LHCN-M2 (cell line): ENCODE data around the gene DYNLT2B. TPM values are rescaled to one million over a fixed set of nuclear protein-coding genes. Genes with fewer than 3 reads are reported as not detected.
A peak's percentile ranks its signal among the peaks of the same experiment; 100 is the strongest.
"Not testable (repeated sequence)": the region's sequence is repeated elsewhere in the genome, so short reads cannot be mapped to it uniquely, and the experiment has no call there.

ENCODE experiments used
- DNase-seq: peaks from one replicate; pipeline ENCODE4 v3.0.0-alpha.2; 2012; ENCODE audit warnings: low read depth
- polyA plus RNA-seq: library from polyadenylated mRNA; unstranded; fragments of >200 nt; gene quantifications from one replicate; pipeline ENCODE4 v1.2.1, GENCODE V29; 2012; ENCODE audit warnings: missing spikeins
- total RNA-seq: library from RNA; depleted of rRNA; stranded (reverse); fragments of >200 nt; gene quantifications from 2 replicates; pipeline ENCODE4 v1.2.3, GENCODE V29; 2014; rRNA removed

The DYNLT2B gene
- total RNA-seq, result 21.1 and 28.0 TPM in 2 replicates
- 41.3 TPM for polyA plus RNA-seq

DNA sequence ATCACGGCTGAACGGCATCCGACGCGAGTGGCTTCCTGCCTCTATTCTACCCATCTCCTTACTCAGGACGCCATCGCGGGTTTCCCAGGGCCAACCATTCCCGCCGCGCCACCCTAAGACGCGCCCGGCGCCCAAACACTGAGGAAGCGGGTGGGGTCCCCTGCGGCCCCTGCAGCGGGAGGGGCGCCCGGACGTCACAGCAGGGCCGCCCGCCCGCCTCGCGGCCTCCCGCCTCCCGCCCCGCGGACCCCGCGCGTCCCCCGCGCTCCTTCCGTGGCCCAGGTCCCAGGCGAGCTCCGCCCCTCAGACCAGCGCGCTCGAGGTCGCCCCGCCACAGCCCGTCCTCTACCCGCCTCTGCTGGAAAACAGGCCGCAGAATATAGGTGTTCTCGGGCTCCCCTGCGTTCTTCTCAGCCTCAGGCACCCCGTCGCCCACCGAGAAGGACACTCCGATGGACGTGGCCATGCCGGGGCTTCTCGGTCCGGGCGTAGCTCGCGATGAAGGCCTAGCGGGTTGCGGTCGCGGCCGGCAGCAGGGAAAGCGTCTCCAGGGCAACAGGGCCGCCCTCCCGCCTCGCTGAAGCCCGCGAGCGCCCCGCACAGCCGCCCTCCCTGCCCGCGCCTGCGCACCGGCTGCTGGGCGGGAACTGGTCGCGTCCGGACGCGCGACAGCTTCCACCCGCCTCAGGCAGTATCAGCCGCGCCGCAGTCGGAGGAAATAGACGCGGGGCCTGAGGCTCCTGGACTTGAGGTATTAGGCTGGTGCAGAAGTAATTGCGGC, at the start of gene DYNLT2B:
Gene DYNLT2B (minus strand): TSS at position 554 of the 781 bp plus-strand sequence. CDS start 88 bp downstream, at position 466.
- peak; percentile 86 for DNase-seq

DNA sequence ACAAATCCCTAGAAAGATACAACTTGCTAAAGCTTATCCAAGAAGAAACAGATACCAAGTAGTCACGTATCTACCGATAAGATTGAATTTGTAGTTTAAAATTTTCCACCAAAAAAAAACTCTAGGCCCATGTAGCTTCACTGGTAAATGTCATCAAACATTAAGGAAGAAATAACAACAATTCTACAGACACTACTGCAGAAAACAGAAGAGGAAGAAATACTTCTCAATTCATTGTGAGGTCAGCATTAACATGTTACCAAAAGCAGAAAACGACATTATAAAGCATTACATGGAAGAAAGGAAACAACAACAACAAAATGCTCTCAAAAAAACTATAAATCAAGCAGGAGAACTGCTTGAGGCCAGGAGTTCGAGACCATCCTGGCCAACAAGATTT, 47.7 kb upstream of the DYNLT2B start:
- DNase-seq, result no peak

DNA sequence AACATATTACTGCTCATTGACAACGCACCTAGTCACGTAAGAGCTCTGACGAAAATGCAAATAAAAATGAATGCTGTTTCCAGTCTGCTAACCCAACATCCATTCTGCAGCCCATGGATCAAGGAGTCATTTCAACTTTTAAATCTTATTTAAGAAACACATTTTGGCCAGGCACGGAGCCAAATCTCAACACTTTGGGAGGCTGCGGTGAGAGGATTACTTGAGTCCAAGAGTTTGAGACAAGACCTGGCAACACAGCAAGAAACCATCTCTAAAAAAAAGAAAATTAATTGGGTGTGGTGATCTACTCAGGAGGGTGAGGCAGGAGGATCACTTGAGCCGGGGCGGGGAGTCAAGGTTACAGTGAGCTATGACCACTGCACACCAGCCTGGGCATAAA, 42.5 kb upstream of the DYNLT2B start:
- no peak for DNase-seq

DNA sequence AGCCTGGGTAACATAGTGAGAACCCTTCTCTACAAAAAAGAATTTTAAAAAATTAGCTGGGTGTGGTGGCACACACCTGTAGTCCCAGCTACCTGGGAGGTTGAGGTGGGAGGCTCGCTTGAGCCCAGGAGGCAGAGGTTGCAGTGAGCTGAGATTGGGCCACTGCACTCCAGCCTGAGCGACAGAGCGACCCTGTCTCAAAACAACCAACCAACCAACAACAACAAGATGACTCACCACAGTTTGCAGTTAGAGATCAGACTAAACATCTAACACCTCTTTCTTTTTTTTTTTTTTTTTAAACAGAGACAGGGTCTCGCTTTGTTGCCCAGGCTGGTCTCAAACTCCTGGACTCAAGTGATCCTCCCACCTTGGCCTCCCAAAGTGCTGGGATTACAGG, 40.5 kb upstream of the DYNLT2B start:
- DNase-seq, result not testable (repeated sequence)

DNA sequence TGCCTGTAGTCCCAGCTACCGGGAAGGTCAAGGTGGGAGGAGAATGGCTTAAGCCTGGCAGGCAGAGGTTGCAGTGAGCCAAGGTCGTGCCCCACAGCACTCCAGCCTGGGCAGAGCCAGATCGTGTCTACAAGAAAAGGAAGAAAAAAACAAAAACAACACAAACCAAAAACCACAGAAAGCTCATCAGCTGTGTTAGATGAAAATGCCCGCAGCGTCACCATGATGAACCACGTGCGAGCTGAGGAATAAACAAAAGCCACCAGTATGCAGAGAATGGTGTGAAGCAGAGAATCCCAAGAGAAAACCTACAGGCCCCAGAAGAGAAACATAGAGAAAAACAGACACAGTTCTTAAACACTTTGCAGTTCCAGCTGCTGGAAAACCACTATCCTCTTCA, 39.9 kb upstream of the DYNLT2B start:
- DNase-seq, result no peak

DNA sequence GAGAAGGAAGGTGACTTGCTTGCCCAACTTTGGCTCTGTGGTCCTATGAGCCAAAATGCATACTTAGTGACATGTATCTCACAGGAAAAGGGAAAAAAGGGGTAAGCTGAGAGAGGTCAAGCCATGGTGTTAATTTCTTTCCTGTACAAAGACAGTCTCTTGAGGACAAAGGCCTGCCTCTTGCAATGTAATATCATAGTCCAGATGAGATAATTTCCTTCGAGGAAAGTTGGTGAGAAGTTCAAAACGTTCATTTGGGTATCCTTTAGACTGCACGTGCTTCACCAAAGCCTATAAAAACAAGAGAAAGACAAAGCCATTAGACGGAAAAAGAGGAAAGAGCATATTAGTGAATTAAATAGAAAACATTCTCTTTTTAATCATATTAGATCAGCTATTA, 38.5 kb upstream of the DYNLT2B start:
- DNase-seq, result no peak

DNA sequence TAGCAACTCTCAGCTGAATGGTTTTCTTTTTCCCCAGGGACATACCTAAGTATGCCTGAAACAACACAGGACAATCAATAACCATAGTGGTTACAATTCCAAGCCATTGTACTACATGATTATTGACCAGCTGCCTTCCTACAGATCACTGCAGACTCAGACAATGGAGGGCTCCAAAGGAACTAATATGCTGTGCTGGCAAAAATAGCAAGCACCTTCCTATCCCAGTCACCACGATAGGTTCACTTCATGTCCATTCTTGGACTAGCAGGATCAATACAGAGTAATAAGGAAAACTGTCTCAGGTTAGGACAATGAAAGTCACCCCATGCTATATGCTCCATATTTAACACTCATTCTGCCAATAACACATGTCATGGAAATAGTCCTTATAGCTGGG, 37.6 kb upstream of the DYNLT2B start:
- DNase-seq, result no peak

DNA sequence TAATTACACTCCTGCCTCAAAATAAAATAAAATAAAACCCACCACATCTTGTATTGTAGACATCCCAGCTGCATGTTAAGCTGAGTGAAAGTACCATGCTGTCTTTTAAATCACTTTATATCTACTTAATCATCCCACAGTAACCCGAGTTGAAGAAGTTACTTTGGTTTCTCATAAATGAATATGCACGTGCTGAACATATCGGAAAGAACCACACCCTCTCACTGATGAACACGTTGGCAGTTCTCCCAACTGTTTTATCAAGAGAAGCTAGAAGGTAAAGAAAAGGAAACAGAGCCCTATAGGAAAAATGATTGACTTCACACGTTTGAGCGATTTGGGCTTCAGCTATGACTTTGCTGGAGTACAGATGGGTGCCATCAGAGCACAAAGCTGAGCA, 36.1 kb upstream of the DYNLT2B start:
- DNase-seq, result no peak

DNA sequence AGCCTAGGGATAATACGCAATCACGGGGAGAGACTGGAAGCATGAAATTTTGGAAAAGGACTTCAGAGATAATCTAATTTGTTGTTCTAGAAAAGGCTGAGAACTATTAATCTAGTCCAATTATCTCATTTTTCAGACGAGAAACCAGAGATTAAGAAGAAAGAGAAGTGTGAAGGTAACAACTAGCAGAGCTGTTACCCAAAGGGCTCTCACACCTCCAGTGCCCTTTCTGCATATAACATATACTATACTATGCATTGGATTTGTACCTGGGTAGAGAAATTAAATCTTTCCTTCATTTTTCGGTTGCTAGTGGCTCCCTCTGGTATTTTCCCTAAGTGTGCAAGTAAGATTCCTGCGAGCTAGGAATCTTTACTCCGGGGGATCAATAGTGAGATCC, 33.5 kb upstream of the DYNLT2B start:
- DNase-seq, result no peak

DNA sequence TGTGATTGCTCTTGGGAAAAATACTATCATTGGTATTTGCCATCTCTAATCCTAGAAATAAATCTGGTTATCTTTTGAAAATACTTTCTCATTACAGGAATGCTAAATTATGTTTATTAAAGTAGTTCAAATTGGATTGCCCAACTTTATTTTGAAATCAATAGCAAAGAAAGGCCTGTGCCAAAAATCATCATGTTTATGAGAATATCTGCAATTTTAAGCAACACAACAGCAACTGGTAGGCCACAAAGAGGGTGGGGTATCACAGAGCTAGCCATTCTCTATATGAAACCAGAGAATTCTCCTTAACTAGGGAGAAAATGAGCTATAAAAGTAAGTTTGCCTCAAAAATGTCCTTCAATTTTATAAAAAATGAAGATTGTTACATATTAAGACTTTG, 32.0 kb upstream of the DYNLT2B start:
- DNase-seq, result no peak

DNA sequence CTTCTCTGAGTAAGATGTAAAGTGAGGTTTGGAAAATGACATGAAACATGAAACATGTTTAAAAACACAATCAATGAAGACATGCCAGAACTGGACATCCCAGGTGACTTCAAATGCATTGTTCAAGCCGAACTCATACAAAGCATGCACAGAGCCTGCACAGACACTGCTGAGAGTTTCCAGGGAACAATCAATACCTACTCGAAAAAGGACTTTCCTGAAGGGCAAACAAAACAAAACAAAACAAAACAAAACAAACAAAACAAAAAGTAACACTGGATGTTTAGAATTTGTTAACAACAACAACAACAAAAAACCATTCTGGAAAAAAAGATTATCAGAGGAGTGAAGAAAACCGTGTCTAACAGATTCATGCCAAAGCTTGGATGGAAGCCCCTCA, 30.7 kb upstream of the DYNLT2B start:
- DNase-seq, result no peak

DNA sequence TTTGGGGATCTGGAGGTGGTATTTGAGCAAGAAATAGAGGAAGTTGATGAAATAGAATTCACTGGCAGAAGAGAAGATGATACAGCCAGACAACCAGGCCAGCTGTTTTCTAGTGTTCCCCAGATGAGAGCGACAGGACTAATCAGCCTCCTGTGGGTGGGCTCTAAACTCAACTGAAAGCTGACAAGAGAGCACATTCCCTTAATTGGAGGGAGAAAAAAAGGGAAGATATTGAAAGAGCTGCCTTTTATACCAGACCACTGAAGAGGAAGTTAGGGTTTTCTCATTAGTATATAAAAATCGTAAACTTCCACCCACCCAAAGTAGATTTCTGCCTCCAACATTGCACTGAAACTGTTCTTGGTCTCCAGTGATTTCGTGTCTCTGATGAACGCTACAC, 26.6 kb upstream of the DYNLT2B start:
- DNase-seq, result no peak

DNA sequence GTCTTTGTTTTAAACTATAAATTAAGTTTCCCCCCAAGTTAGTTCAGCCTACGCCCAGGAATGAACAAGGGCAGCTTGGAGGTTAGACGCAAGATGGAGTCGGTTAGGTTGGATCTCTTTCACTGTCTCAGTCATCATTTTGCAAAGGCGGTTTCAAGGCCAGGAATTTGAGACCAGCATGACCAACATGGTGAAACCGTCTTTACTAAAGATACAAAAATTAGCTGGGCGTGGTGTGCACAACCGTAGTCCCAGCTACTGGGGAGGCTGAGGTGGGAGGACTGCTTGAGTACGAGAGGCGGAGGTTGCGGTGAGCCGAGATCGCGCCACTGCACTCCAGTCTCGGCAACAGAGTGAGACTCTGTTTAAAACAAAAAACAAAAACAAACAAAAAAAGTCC, 25.9 kb upstream of the DYNLT2B start:
- DNase-seq, result not testable (repeated sequence)

DNA sequence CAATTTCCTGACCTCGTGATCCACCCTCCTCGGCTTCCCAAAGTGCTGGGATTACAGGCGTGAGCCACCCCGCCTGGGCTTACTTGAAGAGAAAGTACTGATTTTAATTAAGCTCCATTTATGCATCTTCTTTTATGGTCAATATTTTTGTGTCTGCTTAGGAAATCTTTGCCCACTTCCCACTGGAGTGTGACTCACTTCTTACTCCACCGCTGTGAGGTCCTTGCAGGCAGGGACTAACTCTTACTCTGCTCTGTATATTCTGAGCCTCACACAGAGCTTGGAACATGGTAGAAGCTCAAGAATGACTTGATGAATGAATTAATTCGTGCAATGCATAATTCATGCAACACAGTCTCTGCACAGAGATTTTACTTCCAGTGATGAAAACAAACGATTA, 23.1 kb upstream of the DYNLT2B start:
- DNase-seq, result peak; percentile 75

DNA sequence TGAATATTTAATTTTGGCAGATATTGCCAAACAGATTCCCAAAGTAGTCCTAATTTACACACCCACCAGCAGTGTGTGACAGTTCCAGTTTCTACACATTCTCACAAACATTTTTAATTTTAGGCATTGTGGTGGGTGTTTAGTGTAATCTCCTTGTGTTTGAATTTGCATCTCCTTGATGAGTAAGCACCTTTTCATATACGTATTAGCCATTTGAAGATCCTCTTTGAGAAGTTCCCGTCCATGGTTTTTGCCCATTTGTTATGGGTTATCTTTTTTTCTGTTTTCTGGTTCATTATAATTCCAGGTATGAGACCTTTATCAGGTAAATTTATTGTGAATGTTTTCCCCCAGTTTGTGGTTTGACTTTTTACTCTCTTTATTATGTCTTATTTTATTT, 22.4 kb upstream of the DYNLT2B start:
- no peak for DNase-seq

DNA sequence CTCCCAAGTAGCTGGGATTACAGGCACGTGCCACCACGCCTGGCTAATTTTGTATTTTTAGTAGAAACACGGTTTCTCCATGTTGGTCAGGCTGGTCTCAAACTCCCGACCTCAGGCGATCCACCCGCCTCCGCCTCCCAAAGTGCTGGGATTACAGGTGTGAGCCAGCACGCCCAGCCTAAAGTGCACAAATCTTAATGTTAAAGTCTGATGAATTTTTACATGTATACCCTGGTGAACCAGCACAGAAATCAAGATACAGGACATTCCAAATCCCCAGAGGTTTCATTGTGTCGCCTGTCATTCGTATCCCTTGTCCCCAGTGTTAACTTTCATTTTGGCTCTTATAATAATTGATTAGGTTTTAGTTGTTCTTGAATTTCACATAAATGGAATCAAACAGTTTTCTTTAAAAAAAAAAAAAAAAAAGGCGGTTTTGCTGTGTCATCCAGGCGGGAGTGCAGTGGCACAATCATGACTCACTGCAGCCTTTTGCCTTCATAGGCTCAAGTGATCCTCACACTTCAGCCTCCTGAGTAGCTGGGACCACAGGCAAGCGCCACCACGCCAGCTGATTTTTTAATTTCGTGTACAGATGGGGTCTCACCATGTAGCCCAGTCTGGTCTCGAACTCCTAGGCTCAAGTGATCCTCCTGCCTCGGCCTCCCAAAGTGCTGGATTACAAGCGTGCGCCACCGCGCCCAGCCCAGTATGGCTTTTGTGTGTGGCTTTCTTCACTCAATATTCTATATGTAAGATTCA, 21.6 kb upstream of the DYNLT2B start:
- DNase-seq, result peak; percentile 73

DNA sequence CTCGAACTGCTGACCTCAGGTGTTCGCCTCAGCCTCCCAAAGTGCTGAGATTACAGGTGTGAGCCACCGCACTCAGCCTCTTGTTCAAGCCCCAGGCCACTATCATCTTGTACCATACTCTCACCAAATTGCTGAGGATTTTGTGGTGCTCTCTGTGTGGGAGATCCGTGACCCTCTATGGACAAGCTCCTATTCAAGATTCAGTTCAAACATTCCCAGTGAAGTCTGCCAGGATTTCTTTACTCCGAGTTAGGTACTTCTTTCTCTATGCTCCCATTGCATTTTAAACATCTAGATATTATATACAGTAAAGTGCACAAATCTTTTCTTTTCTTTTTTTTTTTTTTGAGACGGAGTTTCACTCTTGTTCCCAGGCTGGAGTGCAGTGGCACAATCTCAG, 21.0 kb upstream of the DYNLT2B start:
- DNase-seq, result no peak

DNA sequence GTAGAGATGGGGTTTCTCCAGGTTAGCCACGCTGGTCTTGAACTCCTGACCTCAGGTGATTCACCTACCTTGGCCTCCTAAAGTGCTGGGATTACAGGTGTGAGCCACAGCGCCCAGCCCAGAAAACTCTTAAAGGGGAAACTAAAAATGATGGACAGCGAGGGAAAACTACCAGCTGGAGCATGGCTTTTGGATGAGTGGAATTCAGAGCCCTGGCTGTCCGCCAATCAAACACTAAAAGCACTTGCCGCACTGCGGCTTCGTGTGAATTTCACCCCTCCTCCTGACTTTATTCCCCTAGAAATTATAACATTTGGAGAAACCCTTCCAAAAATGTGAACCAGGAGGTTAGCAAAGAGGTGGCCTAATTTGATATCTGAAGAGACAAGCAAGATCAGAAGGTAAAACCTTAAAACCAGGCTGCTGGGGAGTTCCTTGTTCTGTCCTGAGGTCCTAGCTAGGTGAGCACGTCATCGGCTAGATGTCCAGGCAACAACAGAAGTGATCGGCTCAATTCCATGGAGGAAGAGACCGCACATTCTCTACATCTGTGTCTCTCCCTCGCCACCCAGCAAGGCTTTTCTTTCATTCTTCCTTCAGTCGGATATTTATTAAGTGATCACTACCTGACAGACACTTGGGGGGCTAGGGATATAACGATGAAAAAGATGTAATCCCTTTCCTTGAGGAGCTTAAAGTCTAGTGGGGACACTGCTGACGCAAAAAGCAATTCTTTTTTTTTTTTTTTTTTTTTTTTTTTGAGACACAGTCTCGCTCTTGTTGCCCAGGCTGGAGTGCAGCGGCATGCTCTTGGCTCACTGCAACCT, 18.5 kb upstream of the DYNLT2B start:
- DNase-seq, result peak; percentile 72

DNA sequence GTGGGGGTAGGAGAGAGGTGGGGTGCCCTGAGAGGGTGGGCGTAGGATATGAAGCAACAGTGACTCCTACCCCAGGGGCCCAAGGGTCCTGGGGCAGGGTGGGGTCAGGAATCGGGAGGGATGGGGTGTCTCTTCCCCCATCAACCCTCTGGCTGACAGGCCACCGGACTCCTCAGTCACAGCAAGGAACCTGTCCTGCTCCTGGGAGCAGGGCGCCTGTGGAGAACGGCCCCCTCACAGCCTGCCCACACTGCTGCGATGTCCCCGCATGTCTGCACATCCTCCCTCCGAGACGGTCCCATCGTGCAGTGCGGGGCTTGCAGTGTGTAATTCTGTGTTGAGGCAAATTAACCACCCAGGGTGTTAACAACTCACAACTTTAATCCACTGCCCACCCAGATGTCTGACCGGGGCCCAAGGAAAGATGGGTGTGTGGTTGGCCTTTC, 17.5 kb upstream of the DYNLT2B start:
- DNase-seq, result no peak

DNA sequence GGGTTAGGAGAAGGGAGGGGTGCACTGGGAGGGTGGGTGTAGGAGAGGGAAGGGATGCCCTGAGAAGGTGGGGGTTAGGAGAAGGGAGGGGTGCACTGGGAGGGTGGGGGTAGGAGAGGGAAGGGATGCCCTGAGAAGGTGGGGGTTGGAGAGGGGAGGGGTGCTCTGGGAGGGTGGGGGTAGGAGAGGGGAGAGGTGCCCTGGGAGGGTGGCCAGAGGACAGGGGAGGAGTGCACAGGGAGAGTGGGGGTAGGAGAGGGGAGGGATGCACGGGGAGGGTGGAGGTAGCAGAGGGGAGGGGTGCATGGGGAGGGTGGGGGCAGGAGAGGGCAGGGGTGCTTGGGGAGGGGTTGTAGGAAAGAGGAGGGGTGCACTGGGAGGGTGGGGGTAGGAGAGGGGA, 16.9 kb upstream of the DYNLT2B start:
- no peak for DNase-seq

DNA sequence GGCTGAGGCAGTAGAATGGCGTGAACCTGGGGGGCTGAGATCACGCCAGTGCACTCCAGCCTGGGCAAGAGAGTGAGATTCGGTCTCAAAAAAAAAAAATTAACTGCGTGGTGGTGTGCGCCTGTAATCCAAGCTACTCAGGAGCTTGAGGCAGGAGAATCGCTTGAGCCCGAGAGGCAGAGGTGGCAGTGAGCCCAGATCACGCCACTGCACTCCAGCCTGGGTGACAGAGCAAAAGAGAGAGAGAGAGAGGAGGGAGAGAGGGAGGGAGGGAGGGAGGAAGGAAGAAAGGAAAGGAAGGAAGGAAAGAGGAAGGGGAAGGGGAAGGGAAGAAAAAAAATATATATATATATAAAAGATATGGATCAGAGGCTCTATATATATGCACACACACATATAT, 14.1 kb upstream of the DYNLT2B start:
- DNase-seq, result no peak

DNA sequence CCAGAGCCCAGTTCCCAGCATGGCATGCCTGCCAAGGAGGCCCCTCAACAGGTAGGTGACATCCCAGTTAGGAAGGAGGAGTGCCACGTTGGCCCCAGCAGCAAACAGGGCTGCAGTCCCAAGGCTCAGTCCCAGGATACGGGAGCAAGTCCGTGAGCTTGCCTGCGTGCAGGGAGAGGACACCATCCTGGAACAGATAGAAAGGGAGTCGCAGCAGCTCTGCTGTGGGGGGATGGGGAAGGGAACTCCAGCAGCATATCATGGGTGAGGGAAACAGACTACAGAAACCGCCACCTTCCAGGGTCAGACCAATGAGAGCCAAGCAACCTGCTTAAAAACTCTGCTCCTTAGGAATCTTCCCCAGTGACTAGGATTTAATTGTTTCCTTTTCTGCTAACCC, 9.4 kb upstream of the DYNLT2B start:
- DNase-seq, result no peak
